NCI-H510A treated with DMSO at 0.1 percent for 48 hours (cell line): ENCODE data around the gene ANKDD1A.

Source experiments
- DNase-seq: peaks from one replicate; lab custom pipeline; 2025; lab: John Stamatoyannopoulos, UW

Gene ANKDD1A

GRCh38 chr15:64923546-64923945, 11.8 kb downstream of the ANKDD1A start:
- no peak for DNase-seq

- no peak for DNase-seq
Measured at GRCh38 chr15:64925335-64926330, 13.9 kb downstream of the ANKDD1A start.

- DNase-seq: no peak
Measured at GRCh38 chr15:64926661-64927060, 15.0 kb downstream of the ANKDD1A start.

GRCh38 chr15:64928626-64929220, 17.0 kb downstream of the ANKDD1A start:
- DNase-seq: no peak

- DNase-seq: no peak
Measured at GRCh38 chr15:64930019-64930652, 18.4 kb downstream of the ANKDD1A start.

- no peak for DNase-seq
Measured at GRCh38 chr15:64930778-64931371, 19.2 kb downstream of the ANKDD1A start.

GRCh38 chr15:64931381-64931780, 19.7 kb downstream of the ANKDD1A start:
- no peak for DNase-seq

GRCh38 chr15:64934023-64934422, 22.3 kb downstream of the ANKDD1A start:
- DNase-seq: no peak

- no peak for DNase-seq
Measured at GRCh38 chr15:64938192-64938591, 26.5 kb downstream of the ANKDD1A start.

- no peak for DNase-seq
Measured at GRCh38 chr15:64942356-64942755, 30.7 kb downstream of the ANKDD1A start.

GRCh38 chr15:64943512-64944225, 32.0 kb downstream of the ANKDD1A start:
- no peak for DNase-seq

- DNase-seq: no peak
Measured at GRCh38 chr15:64944961-64945360, 33.3 kb downstream of the ANKDD1A start.

- no peak for DNase-seq
Measured at GRCh38 chr15:64947211-64947610, 35.5 kb downstream of the ANKDD1A start.

- DNase-seq: no peak
Measured at GRCh38 chr15:64948916-64949315, 37.2 kb downstream of the ANKDD1A start.

- DNase-seq: no peak
Measured at GRCh38 chr15:64949383-64950186, 37.9 kb downstream of the ANKDD1A start.

- no peak for DNase-seq
Measured at GRCh38 chr15:64950888-64951287, 39.2 kb downstream of the ANKDD1A start.

- no peak for DNase-seq
Measured at GRCh38 chr15:64951777-64952418, 40.2 kb downstream of the ANKDD1A start.

GRCh38 chr15:64954395-64954794, 42.7 kb downstream of the ANKDD1A start:
- DNase-seq: no peak

- DNase-seq: no peak
Measured at GRCh38 chr15:64959128-64959527, 47.4 kb downstream of the ANKDD1A start.

GRCh38 chr15:64960153-64960552, 48.5 kb downstream of the ANKDD1A start:
- DNase-seq: no peak
